Spleen (tissue), 7 donors: ENCODE data around the gene ZNF618.

Experiments
- POLR2A ChIP-seq, 3 donors: fragments of 450-650 bp; IDR thresholded peaks; one replicate each; pipeline ENCODE4 v1.5.1; 2017; ENCODE audit warnings: antibody characterized with exemption in 3 of 3, mild to moderate bottlenecking in 1 of 3
- TF ChIP-seq, protein P1 (sequence below), 11 experiments: fragments of 200-600 bp in 7 of 11; fragments of 450-650 bp in 4 of 11; sonication (generic) in 4 of 11; IDR thresholded peaks in 8 of 11; conservative IDR thresholded peaks in 3 of 11; 1 replicate in 7 of 11; 2 replicates in 4 of 11; pipeline versions ENCODE4 v1.4.0 to v1.8.0; 2016 to 2021; ENCODE audit warnings: antibody characterized with exemption in 11 of 11, inconsistent platforms in 4 of 11, mild to moderate bottlenecking in 1 of 11
- donor health status: DM: no; HTN: no; CAD: no; lungs with moderate emphysema.
- donor health status: DM: no; HTN: no; CAD: no.
- donor health status: DM: no; HTN: no; CAD: no.

DNA sequence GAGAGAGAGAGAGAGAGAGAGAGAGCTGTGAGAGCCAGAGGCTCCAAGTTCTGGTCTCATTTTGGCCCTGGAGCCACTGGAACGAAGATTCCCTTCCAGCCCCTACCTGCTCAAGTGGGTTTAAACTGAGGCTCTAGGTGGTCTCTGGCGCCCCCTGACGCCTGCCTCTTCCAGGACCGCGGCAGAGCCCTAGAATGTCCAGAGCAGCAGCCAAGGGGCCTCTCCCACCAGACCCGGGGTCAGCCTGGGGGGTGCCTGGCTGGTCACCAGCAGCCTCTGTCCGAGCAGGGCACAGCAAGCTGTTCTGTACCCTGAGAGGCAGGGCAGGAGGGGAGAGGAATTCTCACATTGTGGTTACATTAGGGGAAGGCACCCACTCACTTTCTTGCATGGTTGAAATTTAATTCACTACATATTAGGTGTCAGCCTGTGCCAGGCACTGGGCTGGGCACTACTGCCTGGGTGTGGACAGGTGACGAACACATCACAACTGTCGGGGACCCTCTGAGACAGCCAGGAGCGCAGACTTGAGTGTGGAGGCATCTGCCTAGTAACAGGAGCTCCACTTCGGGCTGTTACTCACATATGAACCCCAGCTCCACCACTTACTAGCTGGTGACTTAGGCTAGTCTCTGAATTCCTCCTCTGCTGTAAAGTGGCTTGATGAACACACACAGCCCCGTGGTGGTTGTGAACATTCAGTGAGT is 157.4 kb downstream of the ZNF618 start:
- TF ChIP-seq POLR2A (IDR thresholded peaks at IDR 0.05), result no peak
- TF ChIP-seq, protein P1, sequence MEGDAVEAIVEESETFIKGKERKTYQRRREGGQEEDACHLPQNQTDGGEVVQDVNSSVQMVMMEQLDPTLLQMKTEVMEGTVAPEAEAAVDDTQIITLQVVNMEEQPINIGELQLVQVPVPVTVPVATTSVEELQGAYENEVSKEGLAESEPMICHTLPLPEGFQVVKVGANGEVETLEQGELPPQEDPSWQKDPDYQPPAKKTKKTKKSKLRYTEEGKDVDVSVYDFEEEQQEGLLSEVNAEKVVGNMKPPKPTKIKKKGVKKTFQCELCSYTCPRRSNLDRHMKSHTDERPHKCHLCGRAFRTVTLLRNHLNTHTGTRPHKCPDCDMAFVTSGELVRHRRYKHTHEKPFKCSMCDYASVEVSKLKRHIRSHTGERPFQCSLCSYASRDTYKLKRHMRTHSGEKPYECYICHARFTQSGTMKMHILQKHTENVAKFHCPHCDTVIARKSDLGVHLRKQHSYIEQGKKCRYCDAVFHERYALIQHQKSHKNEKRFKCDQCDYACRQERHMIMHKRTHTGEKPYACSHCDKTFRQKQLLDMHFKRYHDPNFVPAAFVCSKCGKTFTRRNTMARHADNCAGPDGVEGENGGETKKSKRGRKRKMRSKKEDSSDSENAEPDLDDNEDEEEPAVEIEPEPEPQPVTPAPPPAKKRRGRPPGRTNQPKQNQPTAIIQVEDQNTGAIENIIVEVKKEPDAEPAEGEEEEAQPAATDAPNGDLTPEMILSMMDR (IDR thresholded peaks at IDR 0.05 in 8 of 11, conservative IDR thresholded peaks at IDR 0.05 in 3 of 11), result peak in 7 of 11 experiments; percentile 23 to 57 (median 41)
